Upper lobe of left lung (tissue), 4 donors: Measurements from ENCODE around the gene EXOC2.

ENCODE experiments used
- EP300 ChIP-seq, 4 donors: sonication (generic); formaldehyde crosslinking; IDR thresholded peaks; one replicate each; pipeline ENCODE4 v1.5.1; 2017; ENCODE audit warnings: antibody characterized with exemption in 4 of 4, control low read depth in 2 of 4
- POLR2A ChIP-seq, 4 donors: fragments of 450-650 bp; IDR thresholded peaks; one replicate each; pipeline ENCODE4 v1.5.1; 2016 to 2017; ENCODE audit warnings: antibody characterized with exemption in 4 of 4, mild to moderate bottlenecking in 2 of 4
- POLR2AphosphoS5 ChIP-seq, 2 donors: sonication (generic); formaldehyde crosslinking; IDR thresholded peaks; one replicate each; pipeline ENCODE4 v1.5.1; 2017; ENCODE audit warnings: antibody characterized with exemption in 2 of 2
- TF ChIP-seq, protein P1 (sequence below), 6 experiments: fragments of 450-650 bp in 4 of 6; fragments of 200-600 bp in 2 of 6; sonication (generic) in 2 of 6; IDR thresholded peaks; one replicate each; pipeline ENCODE4 v1.5.1; 2016 to 2019; ENCODE audit warnings: antibody characterized with exemption in 6 of 6

DNA sequence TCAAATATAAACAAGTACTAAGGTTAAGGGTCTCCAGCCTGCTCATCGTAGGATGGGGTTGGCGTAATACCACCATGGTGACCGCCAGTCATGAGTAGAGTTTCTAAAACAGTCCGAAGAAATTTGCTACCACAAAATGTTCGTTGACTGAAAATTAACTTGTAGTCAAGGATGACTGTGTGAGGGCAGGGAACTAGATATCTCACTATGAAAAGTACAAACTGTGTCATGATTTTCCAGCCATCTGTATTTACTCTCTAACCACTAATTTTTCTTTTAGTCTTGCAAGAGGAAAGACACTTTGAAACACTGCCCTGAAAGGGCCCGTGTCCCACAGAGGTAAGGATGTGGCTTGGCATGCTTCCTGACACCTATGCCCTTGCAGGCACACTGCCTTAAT, 201.7 kb downstream of the EXOC2 start:
- TF ChIP-seq, protein P1, sequence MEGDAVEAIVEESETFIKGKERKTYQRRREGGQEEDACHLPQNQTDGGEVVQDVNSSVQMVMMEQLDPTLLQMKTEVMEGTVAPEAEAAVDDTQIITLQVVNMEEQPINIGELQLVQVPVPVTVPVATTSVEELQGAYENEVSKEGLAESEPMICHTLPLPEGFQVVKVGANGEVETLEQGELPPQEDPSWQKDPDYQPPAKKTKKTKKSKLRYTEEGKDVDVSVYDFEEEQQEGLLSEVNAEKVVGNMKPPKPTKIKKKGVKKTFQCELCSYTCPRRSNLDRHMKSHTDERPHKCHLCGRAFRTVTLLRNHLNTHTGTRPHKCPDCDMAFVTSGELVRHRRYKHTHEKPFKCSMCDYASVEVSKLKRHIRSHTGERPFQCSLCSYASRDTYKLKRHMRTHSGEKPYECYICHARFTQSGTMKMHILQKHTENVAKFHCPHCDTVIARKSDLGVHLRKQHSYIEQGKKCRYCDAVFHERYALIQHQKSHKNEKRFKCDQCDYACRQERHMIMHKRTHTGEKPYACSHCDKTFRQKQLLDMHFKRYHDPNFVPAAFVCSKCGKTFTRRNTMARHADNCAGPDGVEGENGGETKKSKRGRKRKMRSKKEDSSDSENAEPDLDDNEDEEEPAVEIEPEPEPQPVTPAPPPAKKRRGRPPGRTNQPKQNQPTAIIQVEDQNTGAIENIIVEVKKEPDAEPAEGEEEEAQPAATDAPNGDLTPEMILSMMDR (IDR thresholded peaks at IDR 0.05): no peak
- no peak for TF ChIP-seq POLR2A (IDR thresholded peaks at IDR 0.05)
- TF ChIP-seq EP300 (IDR thresholded peaks at IDR 0.05): no peak
- no peak for TF ChIP-seq POLR2AphosphoS5 (IDR thresholded peaks at IDR 0.05)
